CD4-positive, alpha-beta memory T cell (primary cell): ENCODE measurements around the gene DPY19L2. TPM values are rescaled to one million over a fixed set of nuclear protein-coding genes. Genes with fewer than 3 reads are reported as not detected.
"Not testable (repeated sequence)": the region's sequence is repeated elsewhere in the genome, so short reads cannot be mapped to it uniquely, and the experiment has no call there.

Experiments used
- CTCF ChIA-PET: fragments of 350-600 bp; sonication (Branson Sonifier 250); formaldehyde crosslinking; loops from one replicate; lab custom pipeline; 2021; ENCODE audit warnings: inconsistent platforms; ENCODE audit not compliant: partially characterized antibody; lab: Charles Lee
- POLR2A ChIA-PET: fragments of 350-600 bp; sonication (Branson Sonifier 250); formaldehyde crosslinking; loops from one replicate; lab custom pipeline; 2021; ENCODE audit not compliant: partially characterized antibody; lab: Charles Lee
- DNase-seq, 5 donors: peaks; one replicate each; pipeline versions ENCODE4 v3.0.0 to v3.0.0-alpha.2; 2020 to 2022; ENCODE audit warnings: mixed read lengths in 1 of 5
- H3K27ac ChIP-seq: one replicate; pipeline ENCODE4 v1.7.0; 2013; ENCODE audit warnings: low read depth, low read length
- H3K27me3 ChIP-seq: 2 replicates; pipeline ENCODE4 v1.7.0; 2013; ENCODE audit warnings: mild to moderate bottlenecking, low read length, moderate library complexity; ENCODE audit not compliant: insufficient read depth
- H3K36me3 ChIP-seq: 2 replicates; pipeline ENCODE4 v1.7.0; 2013; ENCODE audit warnings: mild to moderate bottlenecking, low read length, moderate library complexity; ENCODE audit not compliant: insufficient read depth
- H3K4me1 ChIP-seq: 2 replicates; pipeline ENCODE4 v1.7.0; 2013; ENCODE audit warnings: mild to moderate bottlenecking, low read length, moderate library complexity; ENCODE audit not compliant: insufficient read depth
- H3K4me3 ChIP-seq, 2 donors: one replicate each; pipeline ENCODE4 v1.7.0; 2013; ENCODE audit warnings: low read length in 2 of 2, mild to moderate bottlenecking in 1 of 2
- H3K9me3 ChIP-seq, 2 donors: one replicate each; pipeline ENCODE4 v1.7.0; 2013; ENCODE audit warnings: low read length in 2 of 2, control low read depth in 1 of 2; ENCODE audit not compliant: control insufficient read depth in 1 of 2
- H3K27ac Mint-ChIP-seq, 7 donors: one replicate each; pipeline ENCODE4 v1.8.0; 2020 to 2021; ENCODE audit warnings: mixed read lengths in 7 of 7, mild to moderate bottlenecking in 6 of 7, inconsistent platforms in 3 of 7, moderate library complexity in 3 of 7
- H3K27me3 Mint-ChIP-seq, 2 donors: one replicate each; pipeline ENCODE4 v1.8.0; 2020 to 2021; ENCODE audit warnings: mixed read lengths in 2 of 2
- H3K36me3 Mint-ChIP-seq, 2 donors: one replicate each; pipeline ENCODE4 v1.8.0; 2020 to 2021; ENCODE audit warnings: mixed read lengths in 2 of 2, inconsistent platforms in 1 of 2, mild to moderate bottlenecking in 1 of 2
- H3K4me1 Mint-ChIP-seq, 4 donors: one replicate each; pipeline ENCODE4 v1.8.0; 2020 to 2021; ENCODE audit warnings: mixed read lengths in 4 of 4, mild to moderate bottlenecking in 1 of 4
- H3K4me3 Mint-ChIP-seq, 8 donors: one replicate each; pipeline ENCODE4 v1.8.0; 2020 to 2021; ENCODE audit warnings: mixed read lengths in 8 of 8, mild to moderate bottlenecking in 7 of 8, moderate library complexity in 6 of 8, inconsistent platforms in 3 of 8
- H3K9me3 Mint-ChIP-seq, 8 donors: one replicate each; pipeline ENCODE4 v1.8.0; 2020 to 2021; ENCODE audit warnings: mixed read lengths in 8 of 8, mild to moderate bottlenecking in 5 of 8, inconsistent platforms in 3 of 8, moderate library complexity in 1 of 8
- intact Hi-C: fragments of 100-400 bp; cut with micrococcal nuclease; formaldehyde crosslinking; loops from one replicate; pipeline ENCODE4 v1.15.1; 2023
- polyA plus RNA-seq, 2 donors: library from polyadenylated mRNA; unstranded; fragments of 300-500 nt; fragmentation: Illumina TruSeq; gene quantifications; one replicate each; pipeline ENCODE4 v1.2.3, GENCODE V29; 2021
- total RNA-seq, 2 experiments: library from RNA; stranded (reverse); gene quantifications; one replicate each; pipeline ENCODE4 v1.2.3, GENCODE V29; 2021

Gene DPY19L2
- total RNA-seq (under 1 TPM; 0.93 to 0.97 TPM), polyA plus RNA-seq (under 1 TPM in 1 of 2 donors, not detected in 1; 0.39 TPM)

- Mint-ChIP-seq H3K4me3 (peak within 1 kb of the TSS; percentile 67 to 81 (median 76)), H3K27ac (no peak within 1 kb of the TSS), H3K9me3 (no peaks in the 10 kb centered on the region), H3K36me3 (no peaks in the 10 kb centered on the region), H3K27me3 (peaks cover 16 to 17% of the 10 kb centered on the region in 2 donors), H3K4me1 (peaks cover 8 to 22% (median 12%) of the 10 kb centered on the region in 4 donors)
- ChIA-PET CTCF (interaction anchor here (1.5 kb wide), 1 partner anchor 134 kb away, joined by 3 read pairs; no protein-coding TSS in a partner anchor), POLR2A (no interaction called here)
- Histone ChIP-seq H3K36me3 (no peaks in the 10 kb centered on the region), H3K4me1 (peaks cover 5% of the 10 kb centered on the region), H3K27ac (no peak within 1 kb of the TSS), H3K9me3 (no peaks in the 10 kb centered on the region), H3K4me3 (no peak within 1 kb of the TSS), H3K27me3 (no peaks in the 10 kb centered on the region)
- intact Hi-C loops: no loop called here
- DNase-seq: peak in 2 of 5 donors; percentile 16
These were observed at the start of gene DPY19L2 for GRCh38 chr12:63668028-63668799. TSS of gene DPY19L2 (minus strand) at chr12:63668493. CDS start at chr12:63668393, 100 bp downstream.

- DNase-seq, H3K4me3 Mint-ChIP-seq, H3K27me3 Mint-ChIP-seq, H3K27ac ChIP-seq, H3K4me1 Mint-ChIP-seq, H3K27ac Mint-ChIP-seq, H3K4me1 ChIP-seq, intact Hi-C loops, H3K36me3 ChIP-seq, H3K9me3 ChIP-seq, H3K36me3 Mint-ChIP-seq, POLR2A ChIA-PET, H3K27me3 ChIP-seq, H3K4me3 ChIP-seq, H3K9me3 Mint-ChIP-seq, CTCF ChIA-PET: not testable (repeated sequence)
These were observed 48.6 kb upstream of the DPY19L2 start for GRCh38 chr12:63716891-63717290.

- intact Hi-C loops, H3K36me3 Mint-ChIP-seq, H3K4me3 Mint-ChIP-seq, CTCF ChIA-PET, H3K9me3 Mint-ChIP-seq, H3K36me3 ChIP-seq, H3K4me3 ChIP-seq, H3K4me1 Mint-ChIP-seq, POLR2A ChIA-PET, H3K9me3 ChIP-seq, H3K4me1 ChIP-seq, H3K27ac ChIP-seq, DNase-seq, H3K27me3 ChIP-seq, H3K27me3 Mint-ChIP-seq, H3K27ac Mint-ChIP-seq: not testable (repeated sequence)
These were observed 46.9 kb upstream of the DPY19L2 start for GRCh38 chr12:63715107-63715625.

- H3K36me3 ChIP-seq, intact Hi-C loops, H3K9me3 Mint-ChIP-seq, H3K27ac ChIP-seq, H3K27ac Mint-ChIP-seq, H3K36me3 Mint-ChIP-seq, CTCF ChIA-PET, H3K4me3 ChIP-seq, H3K27me3 ChIP-seq, H3K27me3 Mint-ChIP-seq, H3K4me1 Mint-ChIP-seq, H3K4me1 ChIP-seq, H3K4me3 Mint-ChIP-seq, H3K9me3 ChIP-seq, POLR2A ChIA-PET: not testable (repeated sequence)
- DNase-seq: peak in 1 of 5 donors; percentile 3
These were observed 46.1 kb upstream of the DPY19L2 start for GRCh38 chr12:63714409-63714808.

- H3K36me3 Mint-ChIP-seq, H3K9me3 ChIP-seq, H3K36me3 ChIP-seq, H3K27ac ChIP-seq, H3K4me1 Mint-ChIP-seq, H3K4me1 ChIP-seq, H3K27me3 ChIP-seq, H3K27me3 Mint-ChIP-seq, H3K9me3 Mint-ChIP-seq, DNase-seq, H3K27ac Mint-ChIP-seq, CTCF ChIA-PET, H3K4me3 ChIP-seq, POLR2A ChIA-PET, intact Hi-C loops, H3K4me3 Mint-ChIP-seq: not testable (repeated sequence)
These were observed 45.4 kb upstream of the DPY19L2 start for GRCh38 chr12:63713681-63714075.

- H3K9me3 Mint-ChIP-seq: not testable (repeated sequence)
These were observed 44.8 kb upstream of the DPY19L2 start for GRCh38 chr12:63712979-63713680.

GRCh38 chr12:63712376-63712974 lies 44.2 kb upstream of the DPY19L2 start:
- H3K4me3 Mint-ChIP-seq, H3K27me3 Mint-ChIP-seq, H3K9me3 Mint-ChIP-seq, intact Hi-C loops, H3K27ac ChIP-seq, H3K4me1 ChIP-seq, H3K27me3 ChIP-seq, H3K4me1 Mint-ChIP-seq, H3K4me3 ChIP-seq, DNase-seq, POLR2A ChIA-PET, H3K9me3 ChIP-seq, H3K36me3 ChIP-seq, H3K36me3 Mint-ChIP-seq, CTCF ChIA-PET, H3K27ac Mint-ChIP-seq: not testable (repeated sequence)

More at GRCh38 chr12:63712979-63713680, 44.8 kb upstream of the DPY19L2 start:
- CTCF ChIA-PET, H3K4me3 ChIP-seq, H3K4me1 Mint-ChIP-seq, H3K36me3 ChIP-seq, H3K36me3 Mint-ChIP-seq, H3K27me3 Mint-ChIP-seq, H3K27ac ChIP-seq, intact Hi-C loops, H3K27ac Mint-ChIP-seq, POLR2A ChIA-PET, H3K27me3 ChIP-seq, H3K9me3 ChIP-seq, H3K4me1 ChIP-seq, DNase-seq, H3K4me3 Mint-ChIP-seq: not testable (repeated sequence)
